Activated T-cell treated with anti-CD3 and anti-CD28 coated beads for 24 hours (primary cell): Measurements from ENCODE around the gene ZYX.
"Not testable (repeated sequence)": the region's sequence is repeated elsewhere in the genome, so short reads cannot be mapped to it uniquely, and the experiment has no call there.

Experiments
- DNase-seq: peaks from one replicate; pipeline ENCODE4 v3.0.0-alpha.2; 2020; ENCODE audit warnings: low read depth

The ZYX gene

DNA sequence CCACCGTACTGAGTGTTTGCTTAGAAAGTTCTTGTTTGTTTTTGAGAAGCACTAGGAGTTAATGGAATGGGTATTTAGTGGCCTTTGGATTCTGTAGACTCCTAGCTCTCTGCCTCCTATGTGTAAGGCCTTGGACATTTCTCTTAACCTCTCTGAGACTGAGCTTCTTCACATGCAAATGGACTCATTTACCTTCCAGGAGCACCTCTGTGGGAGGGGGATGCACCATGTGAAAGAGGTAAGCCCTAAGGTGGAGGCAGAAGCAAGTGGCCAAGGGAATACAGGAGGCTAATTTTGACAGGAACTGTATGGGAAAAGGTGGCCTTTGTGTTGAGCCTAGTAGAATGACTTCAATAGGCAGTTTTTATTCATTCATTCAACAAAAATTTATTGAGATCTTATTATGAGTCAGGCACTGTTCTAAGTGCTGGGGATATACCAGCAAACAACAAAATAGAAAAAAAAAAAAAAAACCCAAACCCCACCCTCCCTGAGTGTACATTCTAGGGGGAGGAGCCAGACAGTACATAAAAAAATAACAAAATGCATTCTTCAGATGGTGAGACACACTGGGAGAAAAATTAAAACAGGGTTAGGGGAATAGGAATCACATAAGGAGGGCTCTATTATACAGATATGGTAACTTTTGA is 36.7 kb downstream of the ZYX start:
- DNase-seq: no peak

DNA sequence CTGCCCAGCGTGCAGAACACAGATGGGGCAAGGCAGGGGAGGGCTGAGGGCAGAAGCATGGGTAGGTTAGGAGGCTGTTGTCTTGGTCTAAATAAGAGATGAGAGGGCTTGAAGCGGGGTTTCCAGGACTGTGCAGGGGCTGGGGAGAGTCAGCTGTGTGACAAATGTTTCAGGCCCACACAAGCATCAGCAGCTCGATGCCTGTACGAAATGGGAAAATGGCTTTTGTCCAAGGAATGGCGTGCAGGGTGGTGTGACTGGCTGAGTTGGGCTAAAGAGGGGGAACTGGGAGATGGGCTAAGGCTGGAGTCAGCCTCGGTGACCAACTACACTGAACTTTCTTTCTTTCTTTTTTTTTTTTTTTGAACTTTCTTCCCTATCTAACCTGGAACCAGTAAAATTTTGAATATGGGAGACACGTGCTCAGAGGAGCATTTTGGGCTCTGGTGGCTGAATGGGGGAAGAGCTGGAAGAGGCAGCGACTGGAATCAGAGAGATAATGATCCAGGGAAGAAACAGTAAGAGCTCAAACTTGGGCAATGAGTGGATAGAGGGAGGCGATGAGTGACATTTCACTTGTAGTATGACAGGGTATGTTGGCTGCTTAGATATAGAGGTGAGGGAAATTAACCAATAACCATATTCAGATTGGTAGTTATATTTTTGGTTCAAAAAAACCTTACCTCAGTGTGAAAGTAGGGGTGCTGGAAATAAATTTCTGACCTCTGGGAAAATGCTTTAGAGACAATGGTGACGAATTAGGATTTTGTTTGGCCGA is 37.7 kb downstream of the ZYX start:
- DNase-seq: no peak

DNA sequence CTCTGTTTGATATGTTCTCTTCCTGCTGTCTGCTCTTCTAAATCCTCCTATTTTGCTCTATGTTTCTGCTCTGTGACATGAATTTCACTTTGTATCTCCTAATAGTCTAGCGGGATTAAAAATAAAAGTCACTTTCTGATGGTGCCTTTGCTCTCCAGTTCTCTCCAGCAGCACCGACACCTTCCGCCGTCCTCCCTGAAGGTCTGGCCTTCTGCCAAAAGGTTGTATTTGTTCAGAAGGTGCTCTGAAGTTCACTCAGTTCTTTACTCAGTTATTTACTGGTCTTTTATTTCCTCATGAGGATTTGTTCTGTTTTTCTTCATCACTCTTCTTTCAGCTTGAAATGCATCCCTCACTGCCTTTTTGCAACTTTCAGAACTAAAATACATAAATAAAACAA is 38.7 kb downstream of the ZYX start:
- DNase-seq: no peak

DNA sequence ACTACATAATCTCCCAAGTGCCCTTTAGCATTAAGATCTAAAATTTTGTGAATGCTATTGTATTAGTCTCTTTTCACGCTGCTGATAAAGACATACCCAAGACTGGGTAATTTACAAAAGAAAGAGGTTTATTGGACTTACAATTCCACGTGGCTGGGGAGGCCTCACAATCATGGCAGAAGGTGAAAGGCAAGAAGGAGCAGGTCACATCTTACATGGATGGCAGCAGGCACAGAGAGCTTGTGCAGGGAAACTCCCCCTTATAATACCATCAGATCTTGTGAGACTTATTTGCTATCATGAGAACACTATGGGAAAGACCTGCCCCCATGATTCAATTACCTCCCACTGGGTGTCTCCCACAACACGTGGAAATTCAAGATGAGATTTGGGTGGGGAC is 39.5 kb downstream of the ZYX start:
- DNase-seq: not testable (repeated sequence)

DNA sequence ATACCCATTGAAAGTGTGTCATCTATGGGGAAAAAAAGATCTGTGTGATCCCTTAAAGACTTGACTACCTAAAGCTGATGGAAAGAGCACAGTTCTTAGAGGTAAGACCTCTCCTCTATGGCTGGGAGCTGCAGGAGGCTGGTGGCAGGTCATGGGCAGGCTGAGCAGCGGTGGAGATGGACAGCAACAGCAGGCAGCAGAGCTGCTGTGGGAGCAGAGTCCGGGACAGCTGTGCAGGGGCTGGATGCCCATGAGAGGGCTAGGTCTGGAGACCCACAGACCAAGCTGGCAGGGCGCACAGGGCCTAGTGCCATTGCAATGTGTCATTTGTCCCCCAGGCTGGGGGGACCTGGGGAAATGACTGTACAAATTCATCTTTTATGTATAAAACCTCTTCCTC is 40.9 kb downstream of the ZYX start:
- no peak for DNase-seq

DNA sequence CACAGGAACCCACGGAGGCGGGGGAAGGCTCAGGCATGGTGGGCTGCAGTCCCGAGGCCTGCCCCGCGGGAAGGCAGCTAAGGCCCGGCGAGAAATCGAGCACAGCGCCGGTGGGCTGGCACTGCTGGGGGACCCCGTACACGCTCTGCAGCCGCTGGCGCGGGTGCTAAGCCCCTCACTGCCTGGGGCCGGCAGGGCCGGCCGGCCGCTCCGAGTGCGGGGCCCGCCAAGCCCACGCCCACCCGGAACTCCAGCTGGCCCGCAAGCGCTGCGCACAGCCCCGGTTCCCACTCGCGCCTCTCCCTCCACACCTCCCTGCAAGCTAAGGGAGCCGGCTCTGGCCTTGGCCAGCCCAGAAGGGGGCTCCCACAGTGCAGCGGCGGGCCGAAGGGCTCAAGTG is 43.3 kb downstream of the ZYX start:
- DNase-seq: not testable (repeated sequence)

DNA sequence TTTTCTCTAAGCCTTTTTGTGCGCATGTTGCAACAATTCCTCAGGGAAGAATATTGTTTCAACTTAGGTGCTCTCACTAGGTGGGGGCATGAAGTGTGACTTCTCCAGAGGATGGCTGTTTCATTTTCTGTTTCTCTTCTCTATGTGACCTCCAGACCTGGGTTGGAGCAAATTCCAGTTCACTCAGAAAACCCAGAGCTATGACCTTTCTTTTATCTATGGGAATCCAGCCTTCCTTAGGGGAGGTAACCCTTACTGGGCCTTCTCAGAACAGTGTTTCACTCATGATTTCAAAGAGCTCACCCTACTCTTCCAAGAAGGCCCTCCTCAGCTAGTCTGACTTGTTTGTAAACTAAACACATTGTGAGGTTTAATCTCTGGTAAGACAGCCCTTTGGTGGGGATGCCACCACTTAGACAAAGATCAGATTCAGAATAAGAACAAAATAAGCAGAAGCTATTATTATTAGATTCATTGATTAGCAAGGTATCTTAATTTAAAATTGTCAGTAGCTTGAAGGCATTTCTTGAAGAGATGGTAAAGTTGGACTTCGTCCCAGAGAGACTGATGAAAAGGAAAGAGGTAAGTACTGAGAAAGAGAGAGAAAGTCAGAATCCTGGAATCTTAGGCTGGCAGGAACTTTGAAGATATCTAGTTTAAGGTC is 45.5 kb downstream of the ZYX start:
- no peak for DNase-seq

DNA sequence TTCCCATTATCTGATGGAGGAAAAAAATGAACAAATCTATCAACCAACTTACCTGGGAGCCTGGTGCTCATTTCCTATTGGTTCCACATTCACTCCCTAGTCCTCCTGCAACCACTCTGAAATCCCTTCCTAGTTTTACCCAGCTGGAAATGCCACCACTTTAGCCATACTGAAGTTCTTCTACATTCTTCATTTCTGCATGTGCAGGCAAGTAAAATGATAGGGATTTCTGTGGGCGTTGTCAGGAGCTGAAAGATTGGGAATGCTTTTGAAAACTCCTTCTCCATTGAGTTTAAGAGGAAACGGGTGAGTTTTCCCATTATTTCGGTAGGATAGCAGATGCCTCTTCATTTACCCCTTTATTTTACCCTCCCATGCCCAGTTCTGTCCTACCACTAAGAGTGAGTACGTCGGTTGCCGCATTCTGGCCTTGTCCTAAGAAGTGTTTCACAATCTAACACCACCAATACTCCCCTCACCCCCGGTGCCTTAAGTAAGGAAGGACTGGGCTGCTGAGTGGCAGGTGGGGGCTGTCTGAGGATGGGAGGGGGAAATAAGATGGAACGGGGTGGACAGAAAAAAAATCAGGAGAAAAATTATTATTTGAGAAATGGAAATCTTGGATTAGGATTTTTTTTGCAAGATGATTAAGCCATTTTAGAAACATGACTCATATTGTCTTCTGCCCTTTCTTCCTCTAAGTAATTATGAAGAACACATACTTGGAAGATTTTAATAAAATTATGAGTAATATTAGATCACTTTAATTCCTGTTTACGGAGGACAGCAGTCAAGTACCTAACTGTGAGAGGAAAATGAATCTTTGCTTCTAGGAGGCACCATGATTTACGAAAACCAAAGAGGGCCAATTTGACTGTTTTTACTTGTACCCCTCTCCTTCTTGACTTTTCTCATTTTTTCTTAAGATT is 48.9 kb downstream of the ZYX start:
- DNase-seq: no peak

DNA sequence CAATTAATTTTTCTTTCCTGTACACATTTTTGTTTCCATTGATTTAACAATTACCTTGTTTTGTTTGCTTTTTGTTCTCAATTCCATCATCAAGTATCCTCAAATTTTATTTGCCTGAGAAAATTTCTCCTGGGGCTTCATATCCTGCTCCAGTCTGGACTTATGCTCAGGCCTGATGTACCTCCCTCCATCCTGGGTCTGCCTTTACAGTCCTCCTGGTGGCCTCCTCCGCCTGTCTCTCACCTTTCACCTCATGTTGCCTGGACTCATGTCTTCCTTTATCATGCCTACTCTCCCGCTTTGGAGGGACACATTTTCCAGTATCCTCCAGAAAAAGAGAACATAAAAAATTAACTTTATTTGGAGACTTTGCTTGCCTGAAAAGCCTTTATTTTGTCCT is 50.0 kb downstream of the ZYX start:
- DNase-seq: no peak

DNA sequence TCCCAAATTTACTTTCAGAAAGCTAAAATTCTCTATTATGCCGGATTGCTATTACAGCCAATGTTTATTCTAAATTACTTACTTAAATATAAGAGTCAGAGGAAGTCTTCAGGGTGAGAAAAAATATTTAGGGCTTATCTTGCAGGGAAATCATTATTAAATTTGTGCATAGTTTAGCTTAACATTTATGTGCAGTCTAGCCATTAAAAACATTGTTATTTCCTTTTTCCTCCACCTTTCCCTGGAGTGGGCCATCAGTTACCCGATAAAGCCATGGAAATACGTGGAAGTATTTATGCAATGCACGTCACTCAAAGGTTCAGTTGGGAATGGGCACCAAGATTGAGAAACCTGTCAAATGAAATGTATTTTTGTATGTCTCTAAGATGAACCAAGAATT is 52.6 kb downstream of the ZYX start:
- DNase-seq: no peak

DNA sequence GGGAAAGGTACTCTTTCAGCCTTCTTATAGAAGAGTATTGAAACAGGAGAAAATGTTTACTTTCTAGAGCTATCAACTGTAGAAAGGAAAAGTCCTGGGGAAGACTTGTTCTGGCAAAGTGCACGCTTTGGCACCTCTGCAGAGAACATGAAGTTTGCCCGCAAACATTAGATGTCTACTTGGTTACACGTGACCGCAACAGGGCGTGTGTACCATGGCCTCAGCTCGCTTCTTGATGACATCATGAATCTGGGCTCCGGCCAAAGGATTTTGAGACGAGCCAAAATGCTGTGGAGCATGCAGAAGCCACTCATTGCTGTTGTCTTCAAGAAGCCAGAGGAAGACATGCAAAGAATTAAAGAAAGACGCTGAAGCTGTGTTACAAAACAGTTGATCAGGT is 53.5 kb downstream of the ZYX start:
- no peak for DNase-seq

DNA sequence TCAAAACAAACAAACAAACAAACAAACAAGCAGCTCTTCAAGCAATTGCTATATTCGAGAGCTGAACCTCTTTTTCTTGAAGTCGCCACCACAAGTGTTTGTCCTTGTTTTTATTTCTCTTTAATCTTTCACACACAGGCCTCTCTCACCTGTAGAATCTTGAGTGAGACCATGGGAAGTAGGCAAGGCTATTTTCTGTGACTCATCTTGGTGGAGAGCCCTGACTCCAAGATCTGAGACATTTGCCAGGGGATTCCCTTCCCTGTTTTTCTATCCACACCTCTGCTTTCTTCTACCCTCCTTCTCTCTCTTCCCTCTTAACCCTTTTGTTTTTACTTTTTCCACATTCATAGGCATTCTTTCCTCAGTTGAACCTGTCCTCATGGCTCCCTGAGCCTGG is 54.1 kb downstream of the ZYX start:
- DNase-seq: no peak

DNA sequence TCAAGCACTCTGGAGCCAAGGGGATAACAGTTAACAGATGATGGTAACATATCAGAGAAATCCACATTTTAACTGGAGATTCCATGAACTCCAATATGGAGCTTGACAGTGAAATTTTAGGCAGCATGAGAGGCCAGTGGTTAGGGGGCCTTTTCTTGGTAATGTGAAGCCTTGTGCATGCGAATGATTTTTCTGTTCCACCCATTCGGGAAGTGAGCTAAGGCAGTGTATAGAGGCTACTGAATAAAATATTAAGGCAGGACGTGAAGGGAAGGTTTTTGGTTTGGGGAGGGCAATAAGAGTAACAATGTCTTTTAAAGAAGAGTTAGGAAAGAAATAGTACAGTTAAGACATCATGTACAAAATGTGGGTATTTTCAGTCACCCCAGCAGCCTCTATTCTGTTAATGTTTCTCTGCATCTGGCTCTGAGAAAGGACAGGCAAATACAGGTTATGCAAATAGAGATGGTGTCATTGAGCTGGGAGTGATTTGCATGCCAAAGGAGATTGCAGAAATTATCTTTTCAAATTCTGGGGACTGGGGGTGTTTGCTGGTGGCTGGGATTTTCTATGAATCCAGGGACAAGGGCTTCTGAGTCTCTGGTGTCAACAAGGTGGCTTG is 55.3 kb downstream of the ZYX start:
- no peak for DNase-seq

DNA sequence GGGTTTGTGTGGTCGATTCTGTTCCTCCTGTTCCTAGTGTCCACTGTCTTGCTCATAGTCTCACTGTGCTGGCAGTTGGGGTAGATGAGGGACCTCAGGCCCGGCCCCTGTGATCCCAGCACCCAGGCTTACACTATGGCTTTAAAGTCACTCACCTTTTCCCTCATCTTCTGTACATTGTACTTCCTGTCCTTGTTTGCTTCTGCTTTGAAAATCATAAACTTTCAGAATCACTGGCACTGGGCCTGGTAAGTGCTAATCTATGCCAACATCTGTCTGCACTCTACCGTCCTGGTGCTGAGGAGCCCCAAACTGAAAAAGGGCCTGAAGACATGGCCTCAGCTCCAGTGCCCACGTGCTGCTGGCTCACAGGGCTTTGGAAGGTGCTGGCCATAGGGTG is 56.4 kb downstream of the ZYX start:
- no peak for DNase-seq

DNA sequence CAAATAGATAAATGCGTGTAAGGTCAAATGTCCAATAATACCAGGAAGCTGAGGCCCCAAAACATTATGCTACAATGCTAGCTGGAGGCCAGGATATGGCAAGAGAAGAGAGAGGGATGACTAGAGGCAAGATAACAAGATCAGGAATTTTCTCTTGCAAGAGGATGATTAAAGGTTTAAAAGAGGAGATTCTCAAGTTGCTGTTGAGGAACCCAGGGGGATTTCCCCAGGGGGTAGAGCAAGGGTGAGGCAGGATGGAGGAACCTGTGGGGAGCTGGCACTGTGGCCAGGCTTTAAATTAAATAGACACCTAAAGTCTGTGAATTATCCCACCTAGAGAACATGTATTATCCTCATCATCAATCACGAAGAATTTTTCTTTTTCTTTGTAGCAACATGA is 58.7 kb downstream of the ZYX start:
- no peak for DNase-seq
